HepG2 (cell line): ENCODE measurements around the gene FRMD4A. TPM values are rescaled to one million over a fixed set of nuclear protein-coding genes. Genes with fewer than 3 reads are reported as not detected.

Experiments used
- ATAC-seq: fragments of 200-7000 bp; cut with Tn5 transposase; 3 replicates; pipeline ENCODE4 v1.9.1; 2020; ENCODE audit warnings: mild to moderate bottlenecking, moderate library complexity
- BruUV-seq: library from RNA; stranded (reverse); fragments of 400-500 nt; replicated peaks from 2 replicates; lab custom pipeline; 2021; lab: Mats Ljungman, UMichigan
- CTCF ChIA-PET: fragments of 300-600 bp; formaldehyde crosslinking; extraction: SDS; loops from one replicate; lab custom pipeline; 2021; ENCODE audit warnings: low total read pairs, inconsistent platforms, low intra/inter-chr PET ratio; lab: Yijun Ruan, JAX
- POLR2A ChIA-PET: fragments of 350-600 bp; sonication (Branson Sonifier 250); formaldehyde crosslinking; loops from one replicate; lab custom pipeline; 2020; ENCODE audit warnings: antibody characterized with exemption, inconsistent platforms; lab: Yijun Ruan, JAX
- DNase-seq: peaks from one replicate; pipeline ENCODE4 v3.0.0-alpha.2; 2015; ENCODE audit warnings: low spot score
- FAIRE-seq: peaks from 3 replicates; lab custom pipeline; 2011; peaks lifted over from hg19 to GRCh38; lab: Jason Lieb, UNC
- H2AFZ ChIP-seq: one replicate; pipeline ENCODE4 v1.6.1; 2011; ENCODE audit warnings: low read length, inconsistent platforms
- H3K27ac ChIP-seq: fragments of 300-600 bp; 3 replicates; pipeline ENCODE4 v1.8.0; 2011; ENCODE audit warnings: mixed run types, mild to moderate bottlenecking, mixed read lengths, low read length, inconsistent platforms; ENCODE audit not compliant: insufficient read depth; ENCODE audit errors: extremely low read length
- H3K27me3 ChIP-seq, 2 experiments: fragments of 200-600 bp in 1 of 2; 2 replicates in 1 of 2; 3 replicates in 1 of 2; pipeline versions ENCODE4 v1.6.0 to v1.8.0; 2011; ENCODE audit warnings: low read length in 2 of 2, mild to moderate bottlenecking in 2 of 2, moderate library complexity in 2 of 2, inconsistent platforms in 1 of 2; ENCODE audit not compliant: insufficient read depth in 2 of 2, control insufficient read depth in 1 of 2
- H3K36me3 ChIP-seq, 2 experiments: fragments of 200-600 bp in 1 of 2; replicated peaks in 1 of 2; 2 replicates in 1 of 2; 3 replicates in 1 of 2; pipeline versions ENCODE4 v1.5.1 to v1.8.0; 2011; ENCODE audit warnings: low read length in 2 of 2, inconsistent platforms in 1 of 2; ENCODE audit not compliant: insufficient read depth in 2 of 2, control insufficient read depth in 1 of 2
- H3K4me1 ChIP-seq: 2 replicates; pipeline ENCODE4 v1.5.1; 2012; ENCODE audit warnings: low read length, inconsistent platforms; ENCODE audit not compliant: insufficient read depth
- H3K4me2 ChIP-seq: 2 replicates; pipeline ENCODE4 v1.6.0; 2011; ENCODE audit warnings: low read depth, low read length, inconsistent platforms
- H3K4me3 ChIP-seq, 3 experiments: fragments of 200-600 bp in 1 of 3; sonication (generic), shearing (Covaris generic) in 1 of 3; replicated peaks in 1 of 3; 2 replicates each; pipeline ENCODE4 v1.5.1; 2011 to 2016; ENCODE audit warnings: low read length in 3 of 3, inconsistent platforms in 2 of 3, low read depth in 2 of 3, mild to moderate bottlenecking in 2 of 3, control low read depth in 1 of 3, mixed read lengths in 1 of 3; ENCODE audit not compliant: insufficient read depth in 1 of 3
- H3K79me2 ChIP-seq: one replicate; pipeline ENCODE4 v1.6.1; 2011; ENCODE audit warnings: low read length, inconsistent platforms; ENCODE audit not compliant: insufficient read depth
- H3K9ac ChIP-seq: 2 replicates; pipeline ENCODE4 v1.6.0; 2011; ENCODE audit warnings: mild to moderate bottlenecking, low read depth, low read length, inconsistent platforms; ENCODE audit not compliant: insufficient read depth
- H3K9me3 ChIP-seq: 2 replicates; pipeline ENCODE4 v1.5.1; 2012; ENCODE audit warnings: mild to moderate bottlenecking, low read length
- H4K20me1 ChIP-seq: 2 replicates; pipeline ENCODE4 v1.6.0; 2011; ENCODE audit warnings: inconsistent platforms, mild to moderate bottlenecking, low read length, moderate library complexity; ENCODE audit not compliant: insufficient read depth
- GABPA ChIP-seq, 2 experiments: IDR thresholded peaks; 2 replicates each; pipeline ENCODE4 v1.6.1; 2011 to 2016; ENCODE audit warnings: low read depth in 2 of 2, low read length in 1 of 2, missing biosample characterization in 1 of 2, missing genetic modification characterization in 1 of 2
- MXD1 ChIP-seq: sonication (generic); formaldehyde crosslinking; IDR thresholded peaks from 2 replicates; pipeline ENCODE4 v1.4.0; 2020; ENCODE audit warnings: mild to moderate bottlenecking, missing genetic modification reagents
- POLR2AphosphoS5 ChIP-seq: IDR thresholded peaks from 2 replicates; pipeline ENCODE4 v1.6.1; 2012; ENCODE audit warnings: low read depth, low read length
- SMAD3 ChIP-seq: sonication (generic); formaldehyde crosslinking; IDR thresholded peaks from 2 replicates; pipeline ENCODE4 v1.4.0; 2020; ENCODE audit warnings: missing genetic modification reagents
- WGBS: methylation state at CpG from one replicate; pipeline ENCODE4 v1.1.6; 2017; ENCODE audit warnings: low lambda C conversion rate; 5-methylcytosine and 5-hydroxymethylcytosine counted together
- in situ Hi-C: cut with HindIII; loops from 2 replicates; pipeline ENCODE4 v1.10.0; 2017; ENCODE audit warnings: low pct_unique_long_range_greater_than_20kb; ENCODE audit not compliant: extremely low pct_ligation_motif_present
- intact Hi-C: fragments of 100-400 bp; cut with micrococcal nuclease; formaldehyde crosslinking; loops from one replicate; pipeline ENCODE4 v1.10.0; 2022; ENCODE audit not compliant: unreplicated experiment
- polyA plus RNA-seq, 8 experiments: library from polyadenylated mRNA; depleted of rRNA in 3 of 8; stranded (reverse) in 7 of 8; unstranded in 1 of 8; fragments of >200 nt; fragmentation: Illumina TruSeq in 4 of 8; extraction: Trizol in 4 of 8; gene quantifications; 2 replicates each; pipeline versions ENCODE4 v1.2.1 to v1.2.3, GENCODE V29; 2011 to 2016; ENCODE audit warnings: low read depth in 4 of 8, missing spikeins in 1 of 8, mixed read lengths in 1 of 8; ENCODE audit not compliant: insufficient read depth in 1 of 8
- total RNA-seq, 5 experiments: library from RNA; depleted of rRNA; stranded (reverse); fragments of >200 nt; fragmentation: Illumina TruSeq; extraction: Trizol; gene quantifications; 2 replicates each; pipeline ENCODE4 v1.2.3, GENCODE V29; 2016; ENCODE audit warnings: low read depth in 1 of 5
- TF ChIP-seq, protein P1 (sequence below): sonication (generic); formaldehyde crosslinking; IDR thresholded peaks from 2 replicates; pipeline ENCODE4 v1.5.0; 2020; ENCODE audit warnings: mild to moderate bottlenecking, missing genetic modification reagents, moderate library complexity

The FRMD4A gene
- total and polyA plus RNA-seq, 2 of the 13 experiments (the other 11 are each of a cell fraction or from before 2014, with no cell fraction given), result 0.09 to 0.26 TPM

GRCh38 chr10:13787015-13787421 lies 543.7 kb downstream of the FRMD4A start:
- FAIRE-seq (no peak), DNase-seq (no peak), ATAC-seq (no peak)
- BruUV-seq, result no TSS peak
- no peak overlapping the region for H3K4me3 ChIP-seq
- H3K4me1 ChIP-seq, result no peaks in the 10 kb centered on the region
- H3K9me3 ChIP-seq, result no peaks in the 10 kb centered on the region
- no peak overlapping the region for H3K27ac ChIP-seq
- H3K4me2 ChIP-seq, result no peak overlapping the region; the same call in 1 of the 2 replicates
- no peaks in the 10 kb centered on the region for H3K79me2 ChIP-seq
- CTCF ChIA-PET, result no interaction called here
- WGBS, result 22% methylated on average over 10 of the region's 11 CpGs
- intact Hi-C loops (loop anchor here (5.0 kb wide), 2 partner anchors 455 to 690 kb away; no protein-coding TSS in a partner anchor), in situ Hi-C loops (no loop called here)
- H2AFZ ChIP-seq, result no peak overlapping the region
- TF ChIP-seq POLR2AphosphoS5 (no peak), MXD1 (CRISPR knock-in tag) (no peak), GABPA (IDR thresholded peaks at IDR 0.05; ENCODE audit: low read depth, low read length) (no peak), GABPA (CRISPR knock-in tag; IDR thresholded peaks at IDR 0.05; ENCODE audit: low read depth) (0 out of 2 replicates have a peak, but pooled peaks have one; percentile 30)
- H3K36me3 ChIP-seq, result no peaks in the 10 kb centered on the region
- no peak overlapping the region for H3K9ac ChIP-seq
- peaks cover 2 to 23% of the 10 kb centered on the region in 2 experiments; a peak in 2 of 5 replicates for H3K27me3 ChIP-seq
- POLR2A ChIA-PET, result no interaction called here
- no peaks in the 10 kb centered on the region for H4K20me1 ChIP-seq

- no peaks in the 10 kb centered on the region for H3K79me2 ChIP-seq
- no peak overlapping the region for H2AFZ ChIP-seq
- H3K9ac ChIP-seq, result no peak overlapping the region
- H3K27me3 ChIP-seq, result peaks cover 0 to under 1% of the 10 kb centered on the region in 2 experiments; a peak in 1 of 5 replicates
- no peak overlapping the region for H3K27ac ChIP-seq
- WGBS, result 20% methylated on average over 2 of the region's 2 CpGs
- no peaks in the 10 kb centered on the region for H3K4me1 ChIP-seq
- FAIRE-seq (no peak), DNase-seq (no peak), ATAC-seq (peak; percentile 57; the same call in 1 of the 3 replicates)
- no peaks in the 10 kb centered on the region for H3K9me3 ChIP-seq
- H4K20me1 ChIP-seq, result no peaks in the 10 kb centered on the region
- in situ Hi-C loops, result no loop called here
- no peak overlapping the region for H3K4me3 ChIP-seq
- no peak overlapping the region for H3K4me2 ChIP-seq
- ChIA-PET POLR2A (no interaction called here), CTCF (no interaction called here)
- intact Hi-C loops, result no loop called here
- H3K36me3 ChIP-seq, result no peaks in the 10 kb centered on the region
- TF ChIP-seq SMAD3 (CRISPR knock-in tag), result no peak
- TF ChIP-seq, protein P1, sequence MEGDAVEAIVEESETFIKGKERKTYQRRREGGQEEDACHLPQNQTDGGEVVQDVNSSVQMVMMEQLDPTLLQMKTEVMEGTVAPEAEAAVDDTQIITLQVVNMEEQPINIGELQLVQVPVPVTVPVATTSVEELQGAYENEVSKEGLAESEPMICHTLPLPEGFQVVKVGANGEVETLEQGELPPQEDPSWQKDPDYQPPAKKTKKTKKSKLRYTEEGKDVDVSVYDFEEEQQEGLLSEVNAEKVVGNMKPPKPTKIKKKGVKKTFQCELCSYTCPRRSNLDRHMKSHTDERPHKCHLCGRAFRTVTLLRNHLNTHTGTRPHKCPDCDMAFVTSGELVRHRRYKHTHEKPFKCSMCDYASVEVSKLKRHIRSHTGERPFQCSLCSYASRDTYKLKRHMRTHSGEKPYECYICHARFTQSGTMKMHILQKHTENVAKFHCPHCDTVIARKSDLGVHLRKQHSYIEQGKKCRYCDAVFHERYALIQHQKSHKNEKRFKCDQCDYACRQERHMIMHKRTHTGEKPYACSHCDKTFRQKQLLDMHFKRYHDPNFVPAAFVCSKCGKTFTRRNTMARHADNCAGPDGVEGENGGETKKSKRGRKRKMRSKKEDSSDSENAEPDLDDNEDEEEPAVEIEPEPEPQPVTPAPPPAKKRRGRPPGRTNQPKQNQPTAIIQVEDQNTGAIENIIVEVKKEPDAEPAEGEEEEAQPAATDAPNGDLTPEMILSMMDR (CRISPR knock-in tag), result peak; percentile 13; the same call in 1 of the 2 replicates
- no TSS peak for BruUV-seq
These were observed 546.7 kb downstream of the FRMD4A start for GRCh38 chr10:13784067-13784466.
